Psoas muscle (tissue), 8 donors: Measurements from ENCODE around the gene UGT1A7. TPM values are rescaled to one million over a fixed set of nuclear protein-coding genes. Genes with fewer than 3 reads are reported as not detected.
"Not testable (repeated sequence)": the region's sequence is repeated elsewhere in the genome, so short reads cannot be mapped to it uniquely, and the experiment has no call there.

Experiments
- ATAC-seq, 4 donors: fragments of 200-7000 bp; cut with Tn5 transposase; one replicate each; pipeline ENCODE4 v1.9.1; 2020; ENCODE audit warnings: moderate library complexity in 3 of 4, mild to moderate bottlenecking in 2 of 4
- DNase-seq, 2 donors: peaks; one replicate each; pipeline ENCODE4 v3.0.0-alpha.2; 2020
- H3K27ac ChIP-seq: fragments of 200-600 bp; one replicate; pipeline ENCODE4 v1.8.0; 2022
- H3K27me3 ChIP-seq, 3 donors: fragments of 200-600 bp in 1 of 3; one replicate each; pipeline versions ENCODE4 v1.6.1 to v1.8.0; 2013 to 2022; ENCODE audit warnings: low read length in 2 of 3, mild to moderate bottlenecking in 2 of 3, moderate library complexity in 1 of 3; ENCODE audit not compliant: insufficient read depth in 3 of 3
- H3K36me3 ChIP-seq, 2 donors: fragments of 200-600 bp in 1 of 2; one replicate each; pipeline versions ENCODE4 v1.6.1 to v1.8.0; 2013 to 2022; ENCODE audit warnings: low read depth in 1 of 2, mild to moderate bottlenecking in 1 of 2, moderate library complexity in 1 of 2; ENCODE audit not compliant: insufficient read depth in 1 of 2
- H3K4me1 ChIP-seq: fragments of 200-600 bp; one replicate; pipeline ENCODE4 v1.8.0; 2022
- H3K4me3 ChIP-seq: fragments of 200-600 bp; one replicate; pipeline ENCODE4 v1.8.0; 2022; ENCODE audit warnings: mild to moderate bottlenecking
- H3K9me3 ChIP-seq: fragments of 200-600 bp; one replicate; pipeline ENCODE4 v1.8.0; 2022
- WGBS, 3 donors: extraction: QIAGEN DNeasy Blood & Tissue Kit; methylation state at CpG; one replicate each; pipeline versions ENCODE4 v1.1.6 to v1.1.7; 2013; 5-methylcytosine and 5-hydroxymethylcytosine counted together
- intact Hi-C, 2 donors: fragments of 100-400 bp; cut with DNase I; formaldehyde crosslinking; loops; one replicate each; pipeline versions ENCODE4 v1.11.0 to v1.14.2; 2022
- polyA plus RNA-seq, 3 donors: library from polyadenylated mRNA; stranded (reverse); fragments of 200-250 nt; gene quantifications; one replicate each; pipeline ENCODE4 v1.2.3, GENCODE V29; 2013
- total RNA-seq, 4 donors: library from RNA; stranded (reverse); fragmentation: NEBNext Ultra II Directional in 2 of 4; extraction: Animal tissue kit (Norgen Biotek cat#: 25700) in 2 of 4; gene quantifications; one replicate each; pipeline versions ENCODE4 v1.2.1 to v1.2.4, GENCODE V29; 2021 to 2023
- TF ChIP-seq, protein P1 (sequence below): fragments of 200-600 bp; IDR thresholded peaks from one replicate; pipeline ENCODE4 v1.8.0; 2022; ENCODE audit warnings: antibody characterized with exemption
- donor health status: healthy with polysubstance abuse.
- donor health status: DM: no; HTN: no; CAD: no; lungs with moderate emphysema.
- donor health status: Bipolar disorder and iron deficiency.
- donor health status: healthy.
- donor health status: DM: yes; HTN: yes; CAD: no.
- donor health status: DM: no; HTN: no; CAD: no.
- donor health status: DM: no; HTN: no; CAD: no.
- donor health status: DM: yes; HTN: yes; CAD: no.

UGT1A7 gene
- total and polyA plus RNA-seq, 7 donors, result not detected

- H3K36me3 ChIP-seq, result no peaks in the 10 kb centered on the region
- H3K4me1 ChIP-seq, result no peaks in the 10 kb centered on the region
- H3K27ac ChIP-seq, result no peak overlapping the region
- no peak overlapping the region for H3K4me3 ChIP-seq
- WGBS, 3 donors, result 53 to 60% (median 56%) methylated on average over 5 of the region's 5 CpGs
- ATAC-seq, result no peak
- intact Hi-C loops, result no loop called here
- TF ChIP-seq, protein P1, sequence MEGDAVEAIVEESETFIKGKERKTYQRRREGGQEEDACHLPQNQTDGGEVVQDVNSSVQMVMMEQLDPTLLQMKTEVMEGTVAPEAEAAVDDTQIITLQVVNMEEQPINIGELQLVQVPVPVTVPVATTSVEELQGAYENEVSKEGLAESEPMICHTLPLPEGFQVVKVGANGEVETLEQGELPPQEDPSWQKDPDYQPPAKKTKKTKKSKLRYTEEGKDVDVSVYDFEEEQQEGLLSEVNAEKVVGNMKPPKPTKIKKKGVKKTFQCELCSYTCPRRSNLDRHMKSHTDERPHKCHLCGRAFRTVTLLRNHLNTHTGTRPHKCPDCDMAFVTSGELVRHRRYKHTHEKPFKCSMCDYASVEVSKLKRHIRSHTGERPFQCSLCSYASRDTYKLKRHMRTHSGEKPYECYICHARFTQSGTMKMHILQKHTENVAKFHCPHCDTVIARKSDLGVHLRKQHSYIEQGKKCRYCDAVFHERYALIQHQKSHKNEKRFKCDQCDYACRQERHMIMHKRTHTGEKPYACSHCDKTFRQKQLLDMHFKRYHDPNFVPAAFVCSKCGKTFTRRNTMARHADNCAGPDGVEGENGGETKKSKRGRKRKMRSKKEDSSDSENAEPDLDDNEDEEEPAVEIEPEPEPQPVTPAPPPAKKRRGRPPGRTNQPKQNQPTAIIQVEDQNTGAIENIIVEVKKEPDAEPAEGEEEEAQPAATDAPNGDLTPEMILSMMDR, result no peak
- DNase-seq, result no peak
- no peaks in the 10 kb centered on the region for H3K27me3 ChIP-seq
- no peaks in the 10 kb centered on the region for H3K9me3 ChIP-seq
Measured at GRCh38 chr2:233745073-233745755, 63.5 kb downstream of the UGT1A7 start.

DNA sequence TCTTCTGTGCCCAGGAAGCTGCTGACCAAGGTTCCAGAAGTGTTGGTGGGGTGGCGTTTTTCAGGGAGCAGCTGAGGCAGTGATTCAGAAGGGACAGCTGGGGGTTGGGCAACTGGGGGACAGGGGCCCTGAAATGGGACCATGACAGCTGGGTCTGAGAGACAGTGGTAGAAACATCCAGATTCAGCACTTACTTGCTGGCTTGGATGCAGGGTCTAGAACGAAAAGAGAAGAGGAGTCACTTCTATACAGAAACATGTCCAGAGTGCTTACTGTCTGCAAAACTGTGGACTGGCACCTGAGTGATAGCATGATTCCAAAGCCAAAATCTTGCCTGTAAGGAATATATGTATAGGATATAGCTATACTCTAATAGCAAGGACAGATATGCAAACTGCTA lies 64.1 kb downstream of the UGT1A7 start:
- not testable (repeated sequence) for H3K27ac ChIP-seq, DNase-seq
- WGBS, 3 donors, result 55 to 72% (median 56%) methylated on average over 2 of the region's 2 CpGs

GRCh38 chr2:233746475-233747282 lies 65.0 kb downstream of the UGT1A7 start:
- no peak for ATAC-seq
- no peak overlapping the region for H3K4me3 ChIP-seq
- no peaks in the 10 kb centered on the region for H3K36me3 ChIP-seq
- TF ChIP-seq, protein P1, result no peak
- 69 to 71% (median 70%) methylated on average over 10 of the region's 10 CpGs for WGBS, 3 donors
- H3K4me1 ChIP-seq, result no peaks in the 10 kb centered on the region
- intact Hi-C loops, result no loop called here
- DNase-seq, result no peak
- H3K9me3 ChIP-seq, result no peaks in the 10 kb centered on the region
- H3K27me3 ChIP-seq, result no peaks in the 10 kb centered on the region
- no peak overlapping the region for H3K27ac ChIP-seq

More for the DNA sequence above, 64.1 kb downstream of the UGT1A7 start:
- ATAC-seq, H3K9me3 ChIP-seq, H3K36me3 ChIP-seq, intact Hi-C loops, H3K27me3 ChIP-seq, H3K4me1 ChIP-seq, H3K4me3 ChIP-seq: not testable (repeated sequence)

DNA sequence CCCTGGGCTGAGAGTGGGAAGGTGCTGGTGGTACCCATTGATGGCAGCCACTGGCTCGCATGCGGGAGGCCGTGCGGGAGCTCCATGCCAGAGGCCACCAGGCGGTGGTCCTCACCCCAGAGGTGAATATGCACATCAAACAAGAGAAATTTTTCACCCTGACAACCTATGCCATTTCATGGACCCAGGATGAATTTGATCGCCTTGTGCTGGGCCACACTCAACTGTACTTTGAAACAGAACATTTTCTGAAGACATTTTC lies 65.5 kb downstream of the UGT1A7 start:
- 87 to 97% (median 92%) methylated on average over 6 of the region's 6 CpGs for WGBS, 3 donors
- intact Hi-C loops, result no loop called here

DNA sequence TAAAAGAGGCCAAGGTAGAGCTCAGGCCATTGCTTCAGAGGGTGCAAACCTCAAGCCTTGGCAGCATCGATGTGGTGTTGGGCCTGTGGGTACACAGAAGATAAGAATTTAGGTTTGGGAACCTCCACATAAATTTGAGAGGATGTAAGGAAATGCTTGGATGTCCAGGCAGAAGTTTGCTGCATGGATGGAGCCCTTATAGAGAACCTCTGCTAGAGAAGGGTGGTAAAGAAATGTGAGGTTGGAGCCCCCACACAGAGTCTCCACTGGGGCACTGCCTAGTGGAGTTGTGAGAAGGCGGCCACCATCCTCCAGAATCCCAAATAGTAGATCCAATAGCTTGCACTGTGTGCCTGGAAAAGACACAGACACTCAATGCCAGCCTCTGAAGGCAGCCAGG lies 69.0 kb downstream of the UGT1A7 start:
- H3K27me3 ChIP-seq, intact Hi-C loops, ATAC-seq, H3K27ac ChIP-seq, DNase-seq, H3K36me3 ChIP-seq, H3K9me3 ChIP-seq, H3K4me1 ChIP-seq, H3K4me3 ChIP-seq: not testable (repeated sequence)
- 70 to 94% (median 79%) methylated on average over 2 of the region's 2 CpGs for WGBS, 3 donors

More for the DNA sequence above, 65.5 kb downstream of the UGT1A7 start:
- ATAC-seq, result no peak
- H3K9me3 ChIP-seq, result no peaks in the 10 kb centered on the region
- no peaks in the 10 kb centered on the region for H3K27me3 ChIP-seq
- H3K36me3 ChIP-seq, result no peaks in the 10 kb centered on the region
- H3K4me3 ChIP-seq, result no peak overlapping the region
- H3K4me1 ChIP-seq, result no peaks in the 10 kb centered on the region
- DNase-seq, result no peak
- H3K27ac ChIP-seq, result no peak overlapping the region
- TF ChIP-seq, protein P1, result no peak

GRCh38 chr2:233751212-233752009 lies 69.7 kb downstream of the UGT1A7 start:
- H3K27ac ChIP-seq, DNase-seq, H3K4me3 ChIP-seq, H3K4me1 ChIP-seq, H3K9me3 ChIP-seq, intact Hi-C loops, H3K27me3 ChIP-seq, ATAC-seq, H3K36me3 ChIP-seq: not testable (repeated sequence)
- WGBS, 3 donors, result 67 to 76% (median 73%) methylated on average over 2 of the region's 2 CpGs
